Adrenal gland (tissue), 12 donors: ENCODE measurements around the gene IGF2R. TPM values are rescaled to one million over a fixed set of nuclear protein-coding genes. Genes with fewer than 3 reads are reported as not detected.
"Not testable (repeated sequence)": the region's sequence is repeated elsewhere in the genome, so short reads cannot be mapped to it uniquely, and the experiment has no call there.

Source experiments
- DNase-seq, 7 donors: peaks; one replicate each; pipeline ENCODE4 v3.0.0-alpha.2; 2019 to 2020
- H3K27ac ChIP-seq, 5 donors: fragments of 200-600 bp; sonication (generic) in 4 of 5; 1 replicate in 3 of 5; 2 replicates in 2 of 5; pipeline versions ENCODE4 v1.5.1 to v1.8.0; 2016 to 2020; ENCODE audit warnings: mild to moderate bottlenecking in 1 of 5
- H3K27me3 ChIP-seq: fragments of 200-600 bp; 2 replicates; pipeline ENCODE4 v1.8.0; 2021
- H3K36me3 ChIP-seq, 2 donors: fragments of 200-600 bp; replicated peaks in 1 of 2; 1 replicate in 1 of 2; 2 replicates in 1 of 2; pipeline versions ENCODE4 v1.5.1 to v1.8.0; 2018 to 2022
- H3K4me1 ChIP-seq, 2 donors: fragments of 200-600 bp; replicated peaks in 1 of 2; 1 replicate in 1 of 2; 2 replicates in 1 of 2; pipeline versions ENCODE4 v1.5.1 to v1.8.0; 2018 to 2021
- H3K4me3 ChIP-seq, 4 donors: fragments of 200-600 bp; sonication (generic) in 3 of 4; one replicate each; pipeline ENCODE4 v1.5.1; 2016 to 2018
- H3K9me3 ChIP-seq, 3 donors: fragments of 200-600 bp; sonication (generic) in 1 of 3; replicated peaks in 1 of 3; 1 replicate in 2 of 3; 2 replicates in 1 of 3; pipeline versions ENCODE4 v1.5.1 to v1.8.0; 2016 to 2021
- POLR2A ChIP-seq, 2 donors: fragments of 450-650 bp; IDR thresholded peaks; one replicate each; pipeline ENCODE4 v1.6.1; 2017; ENCODE audit warnings: antibody characterized with exemption in 2 of 2, mild to moderate bottlenecking in 2 of 2, moderate library complexity in 1 of 2
- WGBS, 4 donors: extraction: QIAGEN DNeasy Blood & Tissue Kit in 2 of 4; methylation state at CpG; one replicate each; pipeline versions ENCODE4 v1.1.5 to v1.1.7; 2013 to 2017; 5-methylcytosine and 5-hydroxymethylcytosine counted together
- intact Hi-C, 2 donors: fragments of 100-400 bp; cut with DNase I; formaldehyde crosslinking; loops; one replicate each; pipeline versions ENCODE4 v1.14.1 to v1.15.0; 2022 to 2023
- polyA plus RNA-seq, 3 donors: library from polyadenylated mRNA; stranded (reverse); fragments of 200-250 nt in 2 of 3; fragments of 350-450 nt in 1 of 3; fragmentation: Illumina TruSeq in 1 of 3; extraction: RNeasy Lipid Tissue Mini Kit (QIAGEN cat#74804) in 1 of 3; gene quantifications; one replicate each; pipeline ENCODE4 v1.2.3, GENCODE V29; 2013 to 2014
- total RNA-seq, 9 donors: library from RNA; depleted of rRNA in 4 of 9; stranded (reverse); fragments of >200 nt in 4 of 9; fragments of 120-200 nt in 1 of 9; fragmentation: NEBNext Ultra II Directional in 1 of 9; extraction: Animal tissue kit (Norgen Biotek cat#: 25700) in 1 of 9; gene quantifications; one replicate each; pipeline versions ENCODE4 v1.1.0 to v1.2.4, GENCODE V29; 2013 to 2023
- TF ChIP-seq, protein P1 (sequence below), 6 experiments: fragments of 450-650 bp in 4 of 6; fragments of 200-600 bp in 2 of 6; sonication (generic) in 1 of 6; IDR thresholded peaks; 1 replicate in 5 of 6; 2 replicates in 1 of 6; pipeline versions ENCODE4 v1.5.1 to v1.8.0; 2016 to 2021; ENCODE audit warnings: antibody characterized with exemption in 6 of 6, mild to moderate bottlenecking in 2 of 6, moderate library complexity in 1 of 6
- donor health status: healthy with polysubstance abuse.
- donor health status: Bipolar disorder and iron deficiency.
- donor health status: DM: yes; HTN: yes; CAD: no.
- donor health status: DM: no; HTN: no; CAD: no.
- donor health status: DM: no; HTN: no; CAD: no.
- donor health status: DM: yes; HTN: yes; CAD: no.

IGF2R gene
- total and polyA plus RNA-seq, 12 donors: 17.1 to 154 (median 89.8) TPM

DNA sequence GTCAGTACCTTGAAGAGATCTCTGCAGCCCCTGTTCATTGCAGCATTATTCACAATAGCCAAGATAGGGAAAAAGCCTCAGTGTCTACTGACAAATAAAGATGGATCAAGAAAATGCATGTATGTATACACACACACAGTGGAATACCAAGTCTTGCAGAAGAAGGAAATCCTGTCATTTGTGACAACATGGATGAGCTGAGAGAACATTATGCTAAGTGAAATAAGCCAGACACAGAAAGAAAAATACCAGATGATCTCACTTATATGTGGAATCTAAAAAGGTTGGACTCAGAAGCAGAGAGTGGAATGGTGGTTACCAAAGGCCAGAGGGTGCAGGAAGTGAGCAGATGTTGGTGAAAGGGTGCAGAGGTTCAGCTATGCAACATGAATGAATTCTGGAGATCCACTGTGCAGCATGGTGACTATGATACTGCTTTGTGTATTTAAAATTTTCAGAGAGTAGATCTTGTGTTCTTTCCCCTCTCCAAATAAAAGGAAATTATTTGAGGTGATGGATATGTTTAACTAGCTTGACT is 141.8 kb downstream of the IGF2R start:
- no peak for DNase-seq
- Histone ChIP-seq H3K27ac (no peak overlapping the region), H3K4me1 (no peaks in the 10 kb centered on the region), H3K4me3 (no peak overlapping the region), H3K27me3 (no peaks in the 10 kb centered on the region), H3K36me3 (no peaks in the 10 kb centered on the region), H3K9me3 (no peaks in the 10 kb centered on the region)
- intact Hi-C loops: no loop called here
- TF ChIP-seq, protein P1, sequence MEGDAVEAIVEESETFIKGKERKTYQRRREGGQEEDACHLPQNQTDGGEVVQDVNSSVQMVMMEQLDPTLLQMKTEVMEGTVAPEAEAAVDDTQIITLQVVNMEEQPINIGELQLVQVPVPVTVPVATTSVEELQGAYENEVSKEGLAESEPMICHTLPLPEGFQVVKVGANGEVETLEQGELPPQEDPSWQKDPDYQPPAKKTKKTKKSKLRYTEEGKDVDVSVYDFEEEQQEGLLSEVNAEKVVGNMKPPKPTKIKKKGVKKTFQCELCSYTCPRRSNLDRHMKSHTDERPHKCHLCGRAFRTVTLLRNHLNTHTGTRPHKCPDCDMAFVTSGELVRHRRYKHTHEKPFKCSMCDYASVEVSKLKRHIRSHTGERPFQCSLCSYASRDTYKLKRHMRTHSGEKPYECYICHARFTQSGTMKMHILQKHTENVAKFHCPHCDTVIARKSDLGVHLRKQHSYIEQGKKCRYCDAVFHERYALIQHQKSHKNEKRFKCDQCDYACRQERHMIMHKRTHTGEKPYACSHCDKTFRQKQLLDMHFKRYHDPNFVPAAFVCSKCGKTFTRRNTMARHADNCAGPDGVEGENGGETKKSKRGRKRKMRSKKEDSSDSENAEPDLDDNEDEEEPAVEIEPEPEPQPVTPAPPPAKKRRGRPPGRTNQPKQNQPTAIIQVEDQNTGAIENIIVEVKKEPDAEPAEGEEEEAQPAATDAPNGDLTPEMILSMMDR (IDR thresholded peaks at IDR 0.05): no peak
- TF ChIP-seq POLR2A (IDR thresholded peaks at IDR 0.05): no peak

DNA sequence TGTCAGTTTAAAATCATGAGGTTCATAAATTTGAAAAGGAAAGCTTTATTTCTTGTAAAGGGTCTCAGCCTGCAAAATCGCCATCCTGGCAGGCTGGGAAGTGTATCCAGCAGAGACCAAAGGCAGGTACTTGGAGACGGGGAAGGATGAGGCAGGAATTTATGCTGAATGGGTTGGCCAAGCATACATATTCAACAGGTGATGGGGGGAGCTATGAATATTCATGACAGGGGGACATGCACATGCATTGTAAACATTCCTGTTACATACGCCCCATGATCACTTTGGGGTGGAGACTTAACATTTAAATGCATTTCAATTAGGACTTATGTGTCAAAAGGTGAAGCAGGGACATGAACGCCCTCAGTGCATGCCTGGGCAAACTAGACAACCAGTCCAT is 142.9 kb downstream of the IGF2R start:
- H3K9me3 ChIP-seq: no peaks in the 10 kb centered on the region

DNA sequence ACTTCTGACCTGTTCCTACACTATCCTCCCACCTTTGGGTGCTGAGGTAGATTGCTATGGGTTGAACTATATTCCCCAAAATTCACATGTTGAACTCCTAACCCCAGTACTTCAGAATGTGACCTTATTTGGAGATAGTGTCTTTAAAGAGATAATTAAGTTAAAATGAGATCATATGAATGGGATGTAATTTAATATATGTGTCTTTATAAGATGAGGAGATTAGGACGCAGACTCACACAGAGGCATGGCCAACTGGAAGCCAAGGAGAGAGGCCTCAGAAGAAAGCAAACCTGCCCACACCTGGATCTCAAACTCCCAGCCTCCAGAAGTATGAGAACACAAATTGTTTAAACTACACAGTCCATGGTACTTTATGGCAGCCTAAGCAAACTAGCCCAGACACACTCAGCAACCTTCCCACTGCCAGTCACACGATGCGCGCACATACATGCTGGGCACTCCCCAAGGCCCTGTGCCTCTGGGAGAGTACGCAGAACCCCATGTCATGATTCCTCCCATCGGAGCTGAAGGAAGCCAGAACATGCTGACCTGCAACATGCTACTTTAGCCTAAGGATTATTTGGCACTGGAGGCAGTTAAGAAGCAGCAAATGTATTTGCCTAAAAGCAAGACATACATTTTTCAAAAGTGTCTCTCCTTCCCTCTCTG is 143.9 kb downstream of the IGF2R start:
- intact Hi-C loops: no loop called here
- Histone ChIP-seq H3K27me3 (no peaks in the 10 kb centered on the region), H3K36me3 (no peaks in the 10 kb centered on the region), H3K27ac (no peak overlapping the region), H3K4me3 (no peak overlapping the region), H3K9me3 (no peaks in the 10 kb centered on the region), H3K4me1 (no peaks in the 10 kb centered on the region)
- DNase-seq: no peak
- TF ChIP-seq, protein P1 (IDR thresholded peaks at IDR 0.05): no peak
- no peak for TF ChIP-seq POLR2A (IDR thresholded peaks at IDR 0.05)
- 82 to 96% (median 93%) methylated on average over 3 to 6 of the region's 6 CpGs for WGBS, 4 donors

More for the DNA sequence above, 142.9 kb downstream of the IGF2R start:
- Histone ChIP-seq H3K36me3 (no peaks in the 10 kb centered on the region), H3K4me3 (no peak overlapping the region), H3K27me3 (no peaks in the 10 kb centered on the region), H3K4me1 (no peaks in the 10 kb centered on the region), H3K27ac (no peak overlapping the region)
- 87 to 88% (median 88%) methylated on average over 4 of the region's 4 CpGs for WGBS, 4 donors
- intact Hi-C loops: no loop called here
- TF ChIP-seq, protein P1 (IDR thresholded peaks at IDR 0.05): no peak
- no peak for TF ChIP-seq POLR2A (IDR thresholded peaks at IDR 0.05)
- no peak for DNase-seq

DNA sequence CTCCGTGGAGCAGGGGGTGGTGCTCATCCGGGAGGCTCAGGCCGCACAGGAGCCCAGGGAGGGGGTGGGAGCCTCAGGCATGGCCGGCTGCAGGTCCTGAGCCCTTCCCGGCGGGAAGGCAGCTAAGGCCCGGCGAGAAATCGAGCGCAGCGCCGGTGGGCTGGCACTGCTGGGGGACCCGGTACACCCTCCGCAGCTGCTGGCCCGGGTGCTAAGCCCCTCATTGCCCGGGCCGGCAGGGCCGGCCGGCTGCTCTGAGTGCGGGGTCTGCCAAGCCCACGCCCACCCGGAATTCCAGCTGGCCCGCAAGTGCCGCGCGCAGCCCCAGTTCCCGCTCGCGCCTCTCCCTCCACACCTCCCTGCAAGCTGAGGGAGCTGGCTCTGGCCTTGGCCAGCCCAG is 145.7 kb downstream of the IGF2R start:
- H3K9me3 ChIP-seq, H3K36me3 ChIP-seq, DNase-seq, H3K27ac ChIP-seq, H3K27me3 ChIP-seq, H3K4me3 ChIP-seq, intact Hi-C loops, H3K4me1 ChIP-seq: not testable (repeated sequence)
- WGBS, 4 donors: 93 to 98% (median 97%) methylated on average over 8 to 26 of the region's 29 CpGs; no CpG with 5 or more reads in 1 of the 4 donors

DNA sequence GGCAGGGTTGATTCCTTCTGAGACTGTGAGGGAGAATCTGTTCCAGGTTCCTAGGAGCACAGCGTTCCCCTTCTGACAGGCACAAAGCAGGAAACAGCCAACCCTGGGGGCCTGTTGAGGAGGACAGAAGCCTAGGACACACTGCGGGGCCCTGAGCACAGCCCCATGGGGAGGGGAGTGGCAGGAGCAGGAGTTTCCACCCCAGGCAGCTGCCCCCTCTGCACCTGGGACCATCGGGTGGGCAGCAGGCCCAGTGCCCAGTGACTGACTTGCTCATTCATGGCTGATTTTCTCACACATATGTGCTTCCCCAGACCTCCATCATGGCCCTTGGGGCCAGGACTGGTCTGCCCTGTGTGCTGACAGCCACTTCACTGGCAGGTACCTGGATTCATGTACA is 146.5 kb downstream of the IGF2R start:
- Histone ChIP-seq H3K4me1 (no peaks in the 10 kb centered on the region), H3K36me3 (no peaks in the 10 kb centered on the region), H3K4me3 (no peak overlapping the region), H3K9me3 (no peaks in the 10 kb centered on the region), H3K27me3 (no peaks in the 10 kb centered on the region), H3K27ac (no peak overlapping the region)
- WGBS, 4 donors: 95 to 100% (median 97%) methylated on average over 1 to 3 of the region's 3 CpGs; no CpG with 5 or more reads in 1 of the 4 donors
- DNase-seq: no peak
- TF ChIP-seq, protein P1 (IDR thresholded peaks at IDR 0.05): no peak
- TF ChIP-seq POLR2A (IDR thresholded peaks at IDR 0.05): no peak
- intact Hi-C loops: no loop called here
